ENCODE data around the gene UIMC1.

DNA sequence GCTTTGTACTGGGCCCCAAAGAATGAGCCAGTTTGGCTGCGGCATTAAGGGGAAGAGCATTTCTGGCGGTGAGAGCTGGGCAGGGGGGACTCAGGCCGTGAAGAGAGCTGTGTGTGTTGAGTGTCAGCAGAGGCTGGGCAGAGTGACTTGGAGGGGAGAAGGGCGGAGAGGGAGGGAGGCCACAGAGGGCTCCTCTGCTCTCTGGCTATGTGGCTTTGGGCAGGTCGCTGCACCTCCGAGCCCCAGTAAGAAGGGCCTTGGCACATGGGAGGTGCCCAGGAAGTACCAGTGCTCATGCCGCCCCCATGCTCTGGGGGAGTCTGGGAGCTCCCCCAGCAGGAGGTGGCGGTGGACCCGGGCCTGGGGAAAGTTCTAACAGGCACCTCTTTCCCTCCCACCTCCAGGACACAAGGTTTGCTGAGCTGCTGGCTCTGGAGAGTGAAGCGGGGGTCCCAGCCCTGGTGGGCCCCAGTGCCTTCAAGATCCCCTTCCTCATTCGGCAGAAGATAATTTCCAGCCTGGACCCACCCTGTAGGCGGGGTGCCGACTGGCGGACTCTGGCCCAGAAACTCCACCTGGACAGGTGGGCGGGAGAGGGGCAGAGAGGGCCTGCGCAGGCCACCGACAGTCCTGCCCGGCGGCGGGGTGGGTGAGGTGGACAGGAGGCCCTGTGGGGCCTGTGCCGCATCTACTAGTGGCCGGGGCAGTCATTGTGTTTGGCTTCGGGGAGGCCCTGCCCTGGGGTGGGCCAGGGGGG lies 127.5 kb downstream of the UIMC1 start:
- TF ChIP-seq, protein P1, sequence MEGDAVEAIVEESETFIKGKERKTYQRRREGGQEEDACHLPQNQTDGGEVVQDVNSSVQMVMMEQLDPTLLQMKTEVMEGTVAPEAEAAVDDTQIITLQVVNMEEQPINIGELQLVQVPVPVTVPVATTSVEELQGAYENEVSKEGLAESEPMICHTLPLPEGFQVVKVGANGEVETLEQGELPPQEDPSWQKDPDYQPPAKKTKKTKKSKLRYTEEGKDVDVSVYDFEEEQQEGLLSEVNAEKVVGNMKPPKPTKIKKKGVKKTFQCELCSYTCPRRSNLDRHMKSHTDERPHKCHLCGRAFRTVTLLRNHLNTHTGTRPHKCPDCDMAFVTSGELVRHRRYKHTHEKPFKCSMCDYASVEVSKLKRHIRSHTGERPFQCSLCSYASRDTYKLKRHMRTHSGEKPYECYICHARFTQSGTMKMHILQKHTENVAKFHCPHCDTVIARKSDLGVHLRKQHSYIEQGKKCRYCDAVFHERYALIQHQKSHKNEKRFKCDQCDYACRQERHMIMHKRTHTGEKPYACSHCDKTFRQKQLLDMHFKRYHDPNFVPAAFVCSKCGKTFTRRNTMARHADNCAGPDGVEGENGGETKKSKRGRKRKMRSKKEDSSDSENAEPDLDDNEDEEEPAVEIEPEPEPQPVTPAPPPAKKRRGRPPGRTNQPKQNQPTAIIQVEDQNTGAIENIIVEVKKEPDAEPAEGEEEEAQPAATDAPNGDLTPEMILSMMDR (IDR thresholded peaks at IDR 0.05): no peak
- TF ChIP-seq POLR2A (IDR thresholded peaks at IDR 0.05): no peak

All from lower leg skin (tissue), 3 donors.